GM21825 (cell line): Measurements from ENCODE around the gene ZBED4.

Experiments used
- ATAC-seq: cut with Tn5 transposase; IDR thresholded peaks from one replicate; pipeline ENCODE4 v1.9.1; 2021; ENCODE audit warnings: mild to moderate bottlenecking, moderate library complexity; ENCODE audit not compliant: unreplicated experiment

ZBED4 gene

GRCh38 chr22:49899530-49899929, 45.9 kb downstream of the ZBED4 start:
- ATAC-seq: no peak

- no peak for ATAC-seq
Measured at GRCh38 chr22:49900441-49901230, 47.0 kb downstream of the ZBED4 start.

GRCh38 chr22:49901457-49901856, 47.8 kb downstream of the ZBED4 start:
- ATAC-seq: no peak

- no peak for ATAC-seq
Measured at GRCh38 chr22:49903322-49904039, 49.8 kb downstream of the ZBED4 start.

GRCh38 chr22:49904040-49904369, 50.4 kb downstream of the ZBED4 start:
- ATAC-seq: no peak

- ATAC-seq: no peak
Measured at GRCh38 chr22:49905465-49905864, 51.8 kb downstream of the ZBED4 start.

- no peak for ATAC-seq
Measured at GRCh38 chr22:49906071-49906798, 52.6 kb downstream of the ZBED4 start.

GRCh38 chr22:49906799-49907290, 53.2 kb downstream of the ZBED4 start:
- ATAC-seq: no peak

GRCh38 chr22:49907807-49908206, 54.2 kb downstream of the ZBED4 start:
- no peak for ATAC-seq

- ATAC-seq: no peak
Measured at GRCh38 chr22:49909476-49910205, 56.0 kb downstream of the ZBED4 start.

GRCh38 chr22:49910229-49911155, 56.8 kb downstream of the ZBED4 start:
- ATAC-seq: no peak

GRCh38 chr22:49911881-49912625, 58.4 kb downstream of the ZBED4 start:
- ATAC-seq: no peak

- no peak for ATAC-seq
Measured at GRCh38 chr22:49913026-49913425, 59.4 kb downstream of the ZBED4 start.

GRCh38 chr22:49913446-49913845, 59.8 kb downstream of the ZBED4 start:
- no peak for ATAC-seq

GRCh38 chr22:49914256-49914655, 60.6 kb downstream of the ZBED4 start:
- ATAC-seq: no peak

GRCh38 chr22:49915610-49916009, 62.0 kb downstream of the ZBED4 start:
- no peak for ATAC-seq

- ATAC-seq: no peak
Measured at GRCh38 chr22:49916831-49917230, 63.2 kb downstream of the ZBED4 start.

- peak; percentile 82 for ATAC-seq
Measured at GRCh38 chr22:49917974-49918910, 64.6 kb downstream of the ZBED4 start, which contains the start of the genes ALG12 and CRELD2. Gene ALG12 (minus strand): TSS chr22:49918438. CDS start chr22:49913765, 4,673 bp downstream. Gene CRELD2 (plus strand): TSS chr22:49918634. CDS start chr22:49918770, 136 bp downstream.
